ENCODE measurements around the gene GFI1B.

GFI1B gene

GRCh38 chr9:133005957-133006356 lies 27.5 kb downstream of the GFI1B start:
- Histone ChIP-seq H3K9ac (ENCODE audit: low read length) (no peak overlapping the region), H3K27me3 (ENCODE audit: control insufficient read depth in 1 of 2, insufficient read depth in 2 of 2, low read length in 2 of 2) (peaks cover 0 to 26% of the 10 kb centered on the region in 2 donors), H3K4me1 (ENCODE audit: insufficient read depth, low read length) (no peaks in the 10 kb centered on the region), H3K27ac (ENCODE audit: low read depth, low read length) (no peak overlapping the region), H3K4me3 (ENCODE audit: low read depth in 1 of 2, low read length in 2 of 2) (no peak overlapping the region), H3K9me3 (ENCODE audit: low read length) (no peaks in the 10 kb centered on the region), H3K36me3 (ENCODE audit: insufficient read depth, low read length) (no peaks in the 10 kb centered on the region)

DNA sequence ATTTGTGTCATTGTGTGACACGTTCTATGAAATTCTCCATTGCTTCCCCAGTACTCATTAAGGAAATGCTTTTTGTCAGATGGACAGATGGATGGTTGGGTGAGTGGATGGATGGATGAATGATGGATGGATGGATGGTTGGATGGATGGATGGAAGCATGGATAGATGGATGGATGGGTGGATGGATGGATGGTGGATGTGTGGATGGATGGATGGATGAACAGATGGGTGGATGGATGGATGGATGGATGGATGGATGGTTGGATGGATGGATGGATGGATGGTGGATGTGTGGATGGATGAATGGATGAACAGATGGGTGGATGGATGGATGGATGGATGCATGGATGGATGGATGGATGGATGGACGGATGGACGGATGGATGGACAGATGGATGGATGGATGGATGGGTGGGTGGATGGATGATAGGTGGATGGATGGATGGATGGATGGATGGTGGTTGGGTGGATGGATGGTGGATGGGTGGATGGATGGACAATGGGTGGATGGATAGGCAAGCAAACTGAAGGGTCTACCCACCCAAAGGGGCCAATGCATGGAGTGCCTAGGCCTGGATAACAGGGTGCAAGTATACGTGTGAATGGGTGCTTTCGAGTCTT lies 28.3 kb downstream of the GFI1B start:
- H3K9me3 ChIP-seq (ENCODE audit: low read length): no peaks in the 10 kb centered on the region
- H3K36me3 ChIP-seq (ENCODE audit: insufficient read depth, low read length): no peaks in the 10 kb centered on the region
- H3K4me1 ChIP-seq (ENCODE audit: insufficient read depth, low read length): no peaks in the 10 kb centered on the region
- peaks cover 0 to 26% of the 10 kb centered on the region in 2 donors for H3K27me3 ChIP-seq (ENCODE audit: control insufficient read depth in 1 of 2, insufficient read depth in 2 of 2, low read length in 2 of 2)
- no peak overlapping the region for H3K4me3 ChIP-seq (ENCODE audit: low read depth in 1 of 2, low read length in 2 of 2)
- no peak overlapping the region for H3K27ac ChIP-seq (ENCODE audit: low read depth, low read length)
- H3K9ac ChIP-seq (ENCODE audit: low read length): no peak overlapping the region

DNA sequence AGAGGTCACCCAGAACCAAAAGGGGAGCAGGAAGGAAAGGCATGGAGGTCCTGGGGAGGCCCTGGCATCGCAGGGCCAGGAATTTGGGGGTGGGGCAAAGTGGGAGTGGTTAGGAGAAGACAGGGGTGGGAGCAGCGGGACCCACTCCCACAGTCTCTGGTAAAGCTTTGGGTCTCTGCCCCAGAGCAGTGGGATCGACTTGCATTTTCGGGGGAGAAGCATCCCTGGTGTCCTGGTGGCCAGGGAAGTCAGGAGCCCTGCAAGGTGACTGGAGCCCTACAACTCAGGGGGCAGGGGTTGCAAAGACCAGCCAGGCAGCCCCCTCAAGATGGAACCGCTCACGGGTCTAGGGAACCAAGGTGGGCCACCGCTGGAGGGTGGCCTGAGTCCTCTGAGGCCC lies 29.9 kb downstream of the GFI1B start:
- Histone ChIP-seq H3K27me3 (ENCODE audit: control insufficient read depth in 1 of 2, insufficient read depth in 2 of 2, low read length in 2 of 2) (peaks cover 0 to 15% of the 10 kb centered on the region in 2 donors), H3K27ac (ENCODE audit: low read depth, low read length) (no peak overlapping the region)

GRCh38 chr9:133008824-133009223 lies 30.3 kb downstream of the GFI1B start:
- Histone ChIP-seq H3K27ac (ENCODE audit: low read depth, low read length) (no peak overlapping the region), H3K4me3 (ENCODE audit: low read depth in 1 of 2, low read length in 2 of 2) (no peak overlapping the region), H3K9me3 (ENCODE audit: low read length) (no peaks in the 10 kb centered on the region), H3K9ac (ENCODE audit: low read length) (no peak overlapping the region), H3K4me1 (ENCODE audit: insufficient read depth, low read length) (no peaks in the 10 kb centered on the region), H3K36me3 (ENCODE audit: insufficient read depth, low read length) (no peaks in the 10 kb centered on the region), H3K27me3 (ENCODE audit: control insufficient read depth in 1 of 2, insufficient read depth in 2 of 2, low read length in 2 of 2) (peaks cover 0 to 13% of the 10 kb centered on the region in 2 donors)

More for the DNA sequence above, 29.9 kb downstream of the GFI1B start:
- no peaks in the 10 kb centered on the region for H3K4me1 ChIP-seq (ENCODE audit: insufficient read depth, low read length)
- H3K9me3 ChIP-seq (ENCODE audit: low read length): no peaks in the 10 kb centered on the region
- no peak overlapping the region for H3K9ac ChIP-seq (ENCODE audit: low read length)
- no peaks in the 10 kb centered on the region for H3K36me3 ChIP-seq (ENCODE audit: insufficient read depth, low read length)
- H3K4me3 ChIP-seq (ENCODE audit: low read depth in 1 of 2, low read length in 2 of 2): no peak overlapping the region

GRCh38 chr9:133009906-133010582 lies 31.6 kb downstream of the GFI1B start:
- H3K27ac ChIP-seq (ENCODE audit: low read depth, low read length): no peak overlapping the region

DNA sequence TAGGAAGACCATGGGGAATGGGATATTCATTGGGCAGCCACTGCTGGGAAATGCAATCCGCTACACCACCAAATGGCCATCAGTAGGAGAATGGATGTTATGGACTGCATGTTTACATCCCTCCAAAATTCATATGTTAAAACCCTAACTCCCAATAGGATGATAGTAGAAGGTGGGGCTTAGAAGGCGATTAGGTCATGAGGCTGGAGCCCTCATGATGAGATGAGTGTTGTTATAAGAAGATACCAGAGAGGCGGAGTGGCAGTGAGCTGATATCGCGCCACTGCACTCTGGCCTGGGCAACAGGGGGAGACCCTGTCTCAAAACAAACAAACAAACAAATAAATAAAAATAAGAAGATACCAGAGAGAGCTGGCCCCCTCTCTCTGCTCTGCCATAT lies 36.2 kb downstream of the GFI1B start:
- H3K9ac ChIP-seq (ENCODE audit: low read length): no peak overlapping the region
- H3K27me3 ChIP-seq (ENCODE audit: control insufficient read depth in 1 of 2, insufficient read depth in 2 of 2, low read length in 2 of 2): no peaks in the 10 kb centered on the region
- no peaks in the 10 kb centered on the region for H3K9me3 ChIP-seq (ENCODE audit: low read length)
- no peak overlapping the region for H3K27ac ChIP-seq (ENCODE audit: low read depth, low read length)
- no peaks in the 10 kb centered on the region for H3K36me3 ChIP-seq (ENCODE audit: insufficient read depth, low read length)
- no peak overlapping the region for H3K4me3 ChIP-seq (ENCODE audit: low read depth in 1 of 2, low read length in 2 of 2)
- H3K4me1 ChIP-seq (ENCODE audit: insufficient read depth, low read length): no peaks in the 10 kb centered on the region

More at GRCh38 chr9:133009906-133010582, 31.6 kb downstream of the GFI1B start:
- no peak overlapping the region for H3K4me3 ChIP-seq (ENCODE audit: low read depth in 1 of 2, low read length in 2 of 2)
- peaks cover 0 to 8% of the 10 kb centered on the region in 2 donors for H3K27me3 ChIP-seq (ENCODE audit: control insufficient read depth in 1 of 2, insufficient read depth in 2 of 2, low read length in 2 of 2)
- no peaks in the 10 kb centered on the region for H3K36me3 ChIP-seq (ENCODE audit: insufficient read depth, low read length)
- H3K4me1 ChIP-seq (ENCODE audit: insufficient read depth, low read length): no peaks in the 10 kb centered on the region
- no peak overlapping the region for H3K9ac ChIP-seq (ENCODE audit: low read length)
- H3K9me3 ChIP-seq (ENCODE audit: low read length): no peaks in the 10 kb centered on the region

DNA sequence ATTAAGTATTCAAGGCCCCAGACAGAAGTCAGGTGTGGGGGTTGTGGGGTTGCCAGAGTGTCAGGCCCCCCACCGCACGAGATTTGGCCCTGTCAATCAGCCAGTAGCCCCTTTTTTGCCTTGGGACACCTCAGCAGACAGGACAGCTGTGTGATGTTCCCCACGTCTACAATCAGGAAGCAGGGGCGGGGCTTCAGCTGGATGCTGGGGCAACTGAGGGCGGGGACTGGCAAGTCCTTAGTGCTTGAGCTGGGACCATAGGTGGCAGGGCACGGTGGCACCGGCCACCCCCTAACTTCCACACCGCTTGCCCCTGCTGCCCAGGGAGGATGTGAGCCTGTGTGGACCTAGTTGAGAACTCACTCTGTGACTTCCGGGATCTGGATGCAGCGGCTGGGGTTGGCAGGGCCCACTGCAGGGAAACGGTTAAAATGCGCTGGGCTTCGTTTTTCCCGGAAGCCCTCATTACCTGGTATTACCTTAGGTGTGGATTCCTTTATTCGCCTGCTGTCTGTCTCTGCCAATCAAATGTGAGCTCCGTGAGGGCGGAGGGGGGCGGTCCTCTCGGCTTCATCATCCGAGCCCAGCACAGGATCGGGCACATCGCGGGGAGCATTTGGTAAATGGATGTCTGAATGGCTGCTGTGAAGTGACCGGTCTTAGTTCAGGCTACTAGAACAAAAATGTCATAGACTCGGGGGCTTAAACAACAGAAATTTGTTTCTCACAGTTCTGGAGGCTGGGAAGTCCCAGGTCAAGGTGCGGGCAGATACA lies 44.8 kb downstream of the GFI1B start:
- no peaks in the 10 kb centered on the region for H3K36me3 ChIP-seq (ENCODE audit: insufficient read depth, low read length)
- no peak overlapping the region for H3K4me3 ChIP-seq (ENCODE audit: low read depth in 1 of 2, low read length in 2 of 2)
- H3K9ac ChIP-seq (ENCODE audit: low read length): no peak overlapping the region

DNA sequence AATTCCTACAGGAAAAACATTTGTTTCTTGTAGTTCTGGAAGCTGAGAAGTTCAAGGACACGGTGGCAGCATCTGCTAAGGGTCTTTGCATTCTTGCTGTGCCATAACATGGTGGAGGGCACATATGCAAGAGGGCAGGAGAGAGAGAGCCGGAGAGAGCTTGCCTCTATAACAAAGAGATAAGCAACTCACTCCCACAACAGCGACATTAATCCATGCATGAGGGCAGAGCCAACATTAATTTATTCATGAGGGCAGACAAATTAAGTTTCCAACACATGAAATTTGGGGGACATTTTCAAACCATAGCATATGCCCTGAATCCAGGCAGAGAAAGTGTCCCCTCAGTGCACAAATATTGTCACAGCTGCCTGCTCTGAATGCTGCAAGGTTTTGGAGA lies 47.9 kb downstream of the GFI1B start:
- H3K4me3 ChIP-seq (ENCODE audit: low read depth in 1 of 2, low read length in 2 of 2): no peak overlapping the region
- H3K4me1 ChIP-seq (ENCODE audit: insufficient read depth, low read length): peaks cover 14% of the 10 kb centered on the region
- H3K27me3 ChIP-seq (ENCODE audit: control insufficient read depth in 1 of 2, insufficient read depth in 2 of 2, low read length in 2 of 2): no peaks in the 10 kb centered on the region

More for the DNA sequence above, 44.8 kb downstream of the GFI1B start:
- Histone ChIP-seq H3K27ac (ENCODE audit: low read depth, low read length) (no peak overlapping the region), H3K27me3 (ENCODE audit: control insufficient read depth in 1 of 2, insufficient read depth in 2 of 2, low read length in 2 of 2) (no peaks in the 10 kb centered on the region), H3K4me1 (ENCODE audit: insufficient read depth, low read length) (peaks cover 3% of the 10 kb centered on the region), H3K9me3 (ENCODE audit: low read length) (no peaks in the 10 kb centered on the region)

DNA sequence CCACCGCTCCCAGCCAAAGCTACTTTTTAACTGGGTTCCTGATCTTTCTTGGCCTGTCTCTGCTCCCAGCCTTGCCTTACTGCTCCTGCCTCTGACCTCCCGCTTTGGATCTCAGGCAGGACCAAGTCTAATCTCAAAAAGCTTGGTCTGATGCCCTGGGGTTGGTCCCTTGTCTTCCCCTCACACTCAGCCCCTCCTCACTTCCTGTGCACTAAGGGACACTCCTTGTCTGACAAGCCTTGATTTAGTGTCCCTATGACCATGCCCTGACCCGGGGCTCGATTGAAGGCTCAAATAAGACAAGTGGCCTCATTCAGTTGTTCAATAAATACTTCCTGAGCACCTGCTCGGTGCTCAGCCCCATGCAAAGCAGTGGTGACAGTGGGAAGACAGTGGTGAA lies 48.6 kb downstream of the GFI1B start:
- no peak overlapping the region for H3K4me3 ChIP-seq (ENCODE audit: low read depth in 1 of 2, low read length in 2 of 2)
- peaks cover 19% of the 10 kb centered on the region for H3K4me1 ChIP-seq (ENCODE audit: insufficient read depth, low read length)
- no peaks in the 10 kb centered on the region for H3K9me3 ChIP-seq (ENCODE audit: low read length)
- no peaks in the 10 kb centered on the region for H3K36me3 ChIP-seq (ENCODE audit: insufficient read depth, low read length)
- no peak overlapping the region for H3K9ac ChIP-seq (ENCODE audit: low read length)
- no peaks in the 10 kb centered on the region for H3K27me3 ChIP-seq (ENCODE audit: control insufficient read depth in 1 of 2, insufficient read depth in 2 of 2, low read length in 2 of 2)
- no peak overlapping the region for H3K27ac ChIP-seq (ENCODE audit: low read depth, low read length)

More for the DNA sequence above, 47.9 kb downstream of the GFI1B start:
- no peak overlapping the region for H3K27ac ChIP-seq (ENCODE audit: low read depth, low read length)
- H3K36me3 ChIP-seq (ENCODE audit: insufficient read depth, low read length): no peaks in the 10 kb centered on the region
- H3K9me3 ChIP-seq (ENCODE audit: low read length): no peaks in the 10 kb centered on the region
- no peak overlapping the region for H3K9ac ChIP-seq (ENCODE audit: low read length)

DNA sequence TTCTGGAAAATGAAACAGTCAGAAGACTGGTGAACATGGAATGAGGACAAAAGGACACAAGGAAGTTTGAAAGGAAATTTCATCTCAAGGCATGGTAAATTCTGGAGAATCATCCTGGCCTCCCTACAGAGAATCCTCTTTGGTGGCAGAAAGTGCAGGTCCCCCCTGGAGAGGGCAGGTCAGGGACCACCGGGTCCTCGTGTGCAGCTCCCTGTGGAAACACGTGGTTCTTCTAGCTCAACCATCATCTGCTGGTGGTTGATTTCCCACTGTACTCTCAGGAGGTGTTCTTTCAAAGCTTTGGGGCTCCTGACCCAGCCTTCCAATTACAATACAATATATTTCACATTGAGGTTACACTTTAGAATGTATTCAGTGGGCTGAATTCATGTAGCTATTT lies 49.7 kb downstream of the GFI1B start:
- no peak overlapping the region for H3K27ac ChIP-seq (ENCODE audit: low read depth, low read length)

GRCh38 chr9:133029994-133030316 lies 51.5 kb downstream of the GFI1B start:
- H3K36me3 ChIP-seq (ENCODE audit: insufficient read depth, low read length): peaks cover 7% of the 10 kb centered on the region
- H3K9me3 ChIP-seq (ENCODE audit: low read length): no peaks in the 10 kb centered on the region

More for the DNA sequence above, 49.7 kb downstream of the GFI1B start:
- H3K9me3 ChIP-seq (ENCODE audit: low read length): no peaks in the 10 kb centered on the region
- H3K27me3 ChIP-seq (ENCODE audit: control insufficient read depth in 1 of 2, insufficient read depth in 2 of 2, low read length in 2 of 2): no peaks in the 10 kb centered on the region
- H3K4me1 ChIP-seq (ENCODE audit: insufficient read depth, low read length): peaks cover 27% of the 10 kb centered on the region
- peaks cover 4% of the 10 kb centered on the region for H3K36me3 ChIP-seq (ENCODE audit: insufficient read depth, low read length)
- no peak overlapping the region for H3K9ac ChIP-seq (ENCODE audit: low read length)
- H3K4me3 ChIP-seq (ENCODE audit: low read depth in 1 of 2, low read length in 2 of 2): no peak overlapping the region

More at GRCh38 chr9:133029994-133030316, 51.5 kb downstream of the GFI1B start:
- no peaks in the 10 kb centered on the region for H3K27me3 ChIP-seq (ENCODE audit: control insufficient read depth in 1 of 2, insufficient read depth in 2 of 2, low read length in 2 of 2)
- H3K4me1 ChIP-seq (ENCODE audit: insufficient read depth, low read length): peaks cover 35% of the 10 kb centered on the region
- H3K9ac ChIP-seq (ENCODE audit: low read length): peak overlapping the region; percentile 95
- peak overlapping the region; percentile 78 to 98 for H3K4me3 ChIP-seq (ENCODE audit: low read depth in 1 of 2, low read length in 2 of 2)
- H3K27ac ChIP-seq (ENCODE audit: low read depth, low read length): peak overlapping the region; percentile 84

Measured in muscle layer of colon (tissue), 2 donors.